HepG2 (cell line): Measurements from ENCODE around the gene MRI1. TPM values are rescaled to one million over a fixed set of nuclear protein-coding genes. Genes with fewer than 3 reads are reported as not detected.

ENCODE experiments used
- ADNP ChIP-seq: sonication (generic); formaldehyde crosslinking; IDR thresholded peaks from 2 replicates; pipeline ENCODE4 v1.4.0; 2020; ENCODE audit warnings: missing genetic modification reagents
- ARNTL ChIP-seq: sonication (generic); formaldehyde crosslinking; IDR thresholded peaks from 2 replicates; pipeline ENCODE4 v1.4.0; 2020; ENCODE audit warnings: mild to moderate bottlenecking, missing genetic modification reagents
- ATRX ChIP-seq: sonication (generic); formaldehyde crosslinking; IDR thresholded peaks from 2 replicates; pipeline ENCODE4 v1.4.0; 2020; ENCODE audit warnings: missing genetic modification reagents, borderline replicate concordance
- EP300 ChIP-seq, 3 experiments: sonication (generic) in 1 of 3; formaldehyde crosslinking in 1 of 3; IDR thresholded peaks; 2 replicates each; pipeline versions ENCODE4 v1.5.1 to v1.6.1; 2011 to 2020; ENCODE audit warnings: low read depth in 2 of 3, low read length in 2 of 3, borderline replicate concordance in 1 of 3, improper control_type of control experiment in 1 of 3, mild to moderate bottlenecking in 1 of 3, missing genetic modification reagents in 1 of 3, moderate library complexity in 1 of 3
- FOXC1 ChIP-seq: sonication (generic); formaldehyde crosslinking; IDR thresholded peaks from 2 replicates; pipeline ENCODE4 v1.8.0; 2022; ENCODE audit warnings: mild to moderate bottlenecking, missing genetic modification reagents, borderline replicate concordance
- HMG20B ChIP-seq: conservative IDR thresholded peaks from 2 replicates; pipeline ENCODE4 v1.6.1; 2016; ENCODE audit warnings: missing genetic modification reagents, missing compliant biosample characterization
- HOXA5 ChIP-seq: sonication (generic); formaldehyde crosslinking; IDR thresholded peaks from 2 replicates; pipeline ENCODE4 v1.4.0; 2020; ENCODE audit warnings: missing genetic modification reagents
- HOXD1 ChIP-seq: sonication (generic); formaldehyde crosslinking; IDR thresholded peaks from 2 replicates; pipeline ENCODE4 v1.5.0; 2020; ENCODE audit warnings: missing genetic modification reagents
- IKZF1 ChIP-seq: fragments of 450-650 bp; IDR thresholded peaks from 2 replicates; pipeline ENCODE4 v1.7.1; 2016
- PHF21A ChIP-seq: sonication (generic); formaldehyde crosslinking; IDR thresholded peaks from 2 replicates; pipeline ENCODE4 v1.5.0; 2020; ENCODE audit warnings: mild to moderate bottlenecking, missing genetic modification reagents
- SMAD1 ChIP-seq: sonication (generic); formaldehyde crosslinking; IDR thresholded peaks from 2 replicates; pipeline ENCODE4 v1.4.0; 2020; ENCODE audit warnings: missing genetic modification reagents, low read depth, mild to moderate bottlenecking, borderline replicate concordance
- ZNF224 ChIP-seq: sonication (generic); formaldehyde crosslinking; IDR thresholded peaks from 2 replicates; pipeline ENCODE4 v1.5.0; 2020; ENCODE audit warnings: mild to moderate bottlenecking, missing genetic modification reagents
- ZNF34 ChIP-seq: sonication (generic); formaldehyde crosslinking; IDR thresholded peaks from 2 replicates; pipeline ENCODE4 v1.4.0; 2020; ENCODE audit warnings: mild to moderate bottlenecking, missing genetic modification reagents, borderline replicate concordance
- ZNF747 ChIP-seq: sonication (generic); formaldehyde crosslinking; IDR thresholded peaks from 2 replicates; pipeline ENCODE4 v1.8.1; 2023; ENCODE audit warnings: missing genetic modification reagents, mild to moderate bottlenecking, borderline replicate concordance
- ZNF883 ChIP-seq: sonication (generic); formaldehyde crosslinking; IDR thresholded peaks from 2 replicates; pipeline ENCODE4 v1.5.1; 2020; ENCODE audit warnings: mild to moderate bottlenecking, missing genetic modification reagents; ENCODE audit errors: not compliant biosample characterization
- ZSCAN22 ChIP-seq: sonication (generic); formaldehyde crosslinking; IDR thresholded peaks from 2 replicates; pipeline ENCODE4 v1.4.0; 2020; ENCODE audit warnings: mild to moderate bottlenecking, missing genetic modification reagents
- polyA plus RNA-seq, 8 experiments: library from polyadenylated mRNA; depleted of rRNA in 3 of 8; stranded (reverse) in 7 of 8; unstranded in 1 of 8; fragments of >200 nt; fragmentation: Illumina TruSeq in 4 of 8; extraction: Trizol in 4 of 8; gene quantifications; 2 replicates each; pipeline versions ENCODE4 v1.2.1 to v1.2.3, GENCODE V29; 2011 to 2016; ENCODE audit warnings: low read depth in 4 of 8, missing spikeins in 1 of 8, mixed read lengths in 1 of 8; ENCODE audit not compliant: insufficient read depth in 1 of 8
- total RNA-seq, 5 experiments: library from RNA; depleted of rRNA; stranded (reverse); fragments of >200 nt; fragmentation: Illumina TruSeq; extraction: Trizol; gene quantifications; 2 replicates each; pipeline ENCODE4 v1.2.3, GENCODE V29; 2016; ENCODE audit warnings: low read depth in 1 of 5
- TF ChIP-seq, protein P1 (sequence below): sonication (generic); formaldehyde crosslinking; IDR thresholded peaks from 2 replicates; pipeline ENCODE4 v1.4.0; 2020; ENCODE audit warnings: missing genetic modification reagents
- TF ChIP-seq, protein P2 (sequence below), 2 experiments: fragments of 450-650 bp in 1 of 2; sonication (generic) in 1 of 2; formaldehyde crosslinking in 1 of 2; IDR thresholded peaks; 2 replicates each; pipeline versions ENCODE4 v1.6.1 to v1.8.0; 2016 to 2022; ENCODE audit warnings: antibody characterized with exemption in 1 of 2, mild to moderate bottlenecking in 1 of 2, missing genetic modification reagents in 1 of 2

MRI1 gene
- total and polyA plus RNA-seq, 2 of the 13 experiments (the other 11 are each of a cell fraction or from before 2014, with no cell fraction given) = 20.1 to 20.6 TPM

DNA sequence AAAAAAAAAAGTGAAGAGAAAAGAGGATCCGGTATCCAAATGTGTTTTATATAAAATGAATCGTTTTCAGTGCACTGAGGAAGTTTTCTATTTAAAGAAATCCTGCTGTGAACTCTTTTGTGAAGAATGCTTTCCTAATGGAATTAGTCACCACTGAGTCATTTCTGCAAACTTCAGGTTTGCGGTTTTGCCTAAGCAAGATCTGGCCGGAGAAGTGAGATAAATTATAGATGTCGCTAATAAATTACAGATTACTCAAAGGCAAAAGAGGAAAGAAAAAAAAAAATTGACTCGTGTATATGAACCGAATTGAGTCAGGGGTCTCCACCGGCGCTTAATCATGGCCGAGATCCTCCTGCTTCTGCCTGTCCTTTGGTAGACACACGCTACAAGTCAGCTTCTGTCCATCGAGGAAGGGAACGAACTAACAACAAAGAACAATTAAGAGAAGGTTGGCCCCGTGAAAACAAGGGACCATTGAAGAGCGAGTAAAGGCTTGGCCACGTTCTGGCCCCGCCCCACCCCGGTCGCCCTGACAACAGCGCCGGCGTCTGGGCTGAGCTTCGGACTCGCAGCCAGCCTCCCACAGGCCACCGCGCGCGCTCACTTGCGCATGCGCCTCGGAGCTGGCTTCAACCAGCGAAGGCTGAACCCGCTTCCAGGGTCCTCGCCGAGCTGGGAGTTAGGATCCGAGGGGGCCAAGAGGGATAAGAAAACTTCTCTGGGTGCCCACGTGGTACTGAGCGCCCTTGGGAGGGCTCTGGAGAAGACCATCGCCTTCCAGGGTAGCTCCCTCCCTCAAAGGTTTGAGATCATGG, 33.0 kb upstream of the MRI1 start (continued):
- TF ChIP-seq ZNF883 (CRISPR knock-in tag) (peak; percentile 56), HOXA5 (CRISPR knock-in tag) (peak; percentile 51; the same call in 1 of the 2 replicates), ZNF747 (CRISPR knock-in tag) (no peak), ATRX (CRISPR knock-in tag) (no peak), ADNP (no peak), ZSCAN22 (CRISPR knock-in tag) (no peak), SMAD1 (CRISPR knock-in tag) (0 out of 2 replicates have a peak, but pooled peaks have one; percentile 27), EP300 (IDR thresholded peaks at IDR 0.05; ENCODE audit: low read depth in 2 of 2, low read length in 2 of 2) (no peak), EP300 (CRISPR knock-in tag; IDR thresholded peaks at IDR 0.05; ENCODE audit: borderline replicate concordance) (peak; percentile 6; the same call in 1 of the 2 replicates), HOXD1 (CRISPR knock-in tag) (no peak), ZNF34 (CRISPR knock-in tag) (no peak), ZNF224 (CRISPR knock-in tag) (no peak), IKZF1 (no peak), HMG20B (no peak), FOXC1 (CRISPR knock-in tag) (peak; percentile 39; the same call in 1 of the 2 replicates), ARNTL (CRISPR knock-in tag) (no peak), PHF21A (CRISPR knock-in tag) (peak; percentile 18; the same call in 1 of the 2 replicates)
- TF ChIP-seq, protein P1, sequence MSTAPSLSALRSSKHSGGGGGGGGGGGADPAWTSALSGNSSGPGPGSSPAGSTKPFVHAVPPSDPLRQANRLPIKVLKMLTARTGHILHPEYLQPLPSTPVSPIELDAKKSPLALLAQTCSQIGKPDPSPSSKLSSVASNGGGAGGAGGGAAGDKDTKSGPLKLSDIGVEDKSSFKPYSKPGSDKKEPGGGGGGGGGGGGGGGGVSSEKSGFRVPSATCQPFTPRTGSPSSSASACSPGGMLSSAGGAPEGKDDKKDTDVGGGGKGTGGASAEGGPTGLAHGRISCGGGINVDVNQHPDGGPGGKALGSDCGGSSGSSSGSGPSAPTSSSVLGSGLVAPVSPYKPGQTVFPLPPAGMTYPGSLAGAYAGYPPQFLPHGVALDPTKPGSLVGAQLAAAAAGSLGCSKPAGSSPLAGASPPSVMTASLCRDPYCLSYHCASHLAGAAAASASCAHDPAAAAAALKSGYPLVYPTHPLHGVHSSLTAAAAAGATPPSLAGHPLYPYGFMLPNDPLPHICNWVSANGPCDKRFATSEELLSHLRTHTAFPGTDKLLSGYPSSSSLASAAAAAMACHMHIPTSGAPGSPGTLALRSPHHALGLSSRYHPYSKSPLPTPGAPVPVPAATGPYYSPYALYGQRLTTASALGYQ (CRISPR knock-in tag) = 0 out of 2 replicates have a peak, but pooled peaks have one; percentile 17
- TF ChIP-seq, protein P2, sequence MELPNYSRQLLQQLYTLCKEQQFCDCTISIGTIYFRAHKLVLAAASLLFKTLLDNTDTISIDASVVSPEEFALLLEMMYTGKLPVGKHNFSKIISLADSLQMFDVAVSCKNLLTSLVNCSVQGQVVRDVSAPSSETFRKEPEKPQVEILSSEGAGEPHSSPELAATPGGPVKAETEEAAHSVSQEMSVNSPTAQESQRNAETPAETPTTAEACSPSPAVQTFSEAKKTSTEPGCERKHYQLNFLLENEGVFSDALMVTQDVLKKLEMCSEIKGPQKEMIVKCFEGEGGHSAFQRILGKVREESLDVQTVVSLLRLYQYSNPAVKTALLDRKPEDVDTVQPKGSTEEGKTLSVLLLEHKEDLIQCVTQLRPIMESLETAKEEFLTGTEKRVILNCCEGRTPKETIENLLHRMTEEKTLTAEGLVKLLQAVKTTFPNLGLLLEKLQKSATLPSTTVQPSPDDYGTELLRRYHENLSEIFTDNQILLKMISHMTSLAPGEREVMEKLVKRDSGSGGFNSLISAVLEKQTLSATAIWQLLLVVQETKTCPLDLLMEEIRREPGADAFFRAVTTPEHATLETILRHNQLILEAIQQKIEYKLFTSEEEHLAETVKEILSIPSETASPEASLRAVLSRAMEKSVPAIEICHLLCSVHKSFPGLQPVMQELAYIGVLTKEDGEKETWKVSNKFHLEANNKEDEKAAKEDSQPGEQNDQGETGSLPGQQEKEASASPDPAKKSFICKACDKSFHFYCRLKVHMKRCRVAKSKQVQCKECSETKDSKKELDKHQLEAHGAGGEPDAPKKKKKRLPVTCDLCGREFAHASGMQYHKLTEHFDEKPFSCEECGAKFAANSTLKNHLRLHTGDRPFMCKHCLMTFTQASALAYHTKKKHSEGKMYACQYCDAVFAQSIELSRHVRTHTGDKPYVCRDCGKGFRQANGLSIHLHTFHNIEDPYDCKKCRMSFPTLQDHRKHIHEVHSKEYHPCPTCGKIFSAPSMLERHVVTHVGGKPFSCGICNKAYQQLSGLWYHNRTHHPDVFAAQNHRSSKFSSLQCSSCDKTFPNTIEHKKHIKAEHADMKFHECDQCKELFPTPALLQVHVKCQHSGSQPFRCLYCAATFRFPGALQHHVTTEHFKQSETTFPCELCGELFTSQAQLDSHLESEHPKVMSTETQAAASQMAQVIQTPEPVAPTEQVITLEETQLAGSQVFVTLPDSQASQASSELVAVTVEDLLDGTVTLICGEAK (IDR thresholded peaks at IDR 0.05) = no peak
- TF ChIP-seq, protein P2 (CRISPR knock-in tag; IDR thresholded peaks at IDR 0.05) = no peak
